ENCODE data around the gene EPAS1.

The EPAS1 gene

GRCh38 chr2:46300406-46300832, 3.2 kb downstream of the EPAS1 start:
- peaks cover 9% of the 10 kb centered on the region; the same call in 1 of the 2 replicates for H3K4me1 ChIP-seq
- H3K4me3 ChIP-seq (ENCODE audit: low read depth, low read length): no peak overlapping the region
- H3K36me3 ChIP-seq: no peaks in the 10 kb centered on the region
- no peak for TF ChIP-seq CTCF (IDR thresholded peaks at IDR 0.05; ENCODE audit: low read depth, low read length)
- peaks cover 59% of the 10 kb centered on the region for H3K27me3 ChIP-seq
- H3K9me3 ChIP-seq: no peaks in the 10 kb centered on the region; the same call in 1 of the 2 replicates
- DNase-seq: no peak

GRCh38 chr2:46302005-46302695, 4.9 kb downstream of the EPAS1 start:
- Histone ChIP-seq H3K4me1 (peaks cover 10% of the 10 kb centered on the region), H3K9me3 (no peaks in the 10 kb centered on the region; the same call in 1 of the 2 replicates), H3K36me3 (no peaks in the 10 kb centered on the region), H3K4me3 (ENCODE audit: low read depth, low read length) (no peak overlapping the region), H3K27me3 (peaks cover 48% of the 10 kb centered on the region)
- TF ChIP-seq CTCF (IDR thresholded peaks at IDR 0.05; ENCODE audit: low read depth, low read length): no peak
- DNase-seq: no peak

- no peak for TF ChIP-seq CTCF (IDR thresholded peaks at IDR 0.05; ENCODE audit: low read depth, low read length)
These were observed 6.0 kb downstream of the EPAS1 start for GRCh38 chr2:46303233-46303632.

GRCh38 chr2:46303822-46304221, 6.6 kb downstream of the EPAS1 start:
- peaks cover 22% of the 10 kb centered on the region for H3K4me1 ChIP-seq

More at GRCh38 chr2:46303233-46303632, 6.0 kb downstream of the EPAS1 start:
- no peaks in the 10 kb centered on the region; the same call in 1 of the 2 replicates for H3K9me3 ChIP-seq
- no peaks in the 10 kb centered on the region for H3K36me3 ChIP-seq
- H3K27me3 ChIP-seq: peaks cover 38% of the 10 kb centered on the region
- H3K4me1 ChIP-seq: peaks cover 17% of the 10 kb centered on the region
- no peak for DNase-seq
- H3K4me3 ChIP-seq (ENCODE audit: low read depth, low read length): no peak overlapping the region

GRCh38 chr2:46304635-46305034, 7.4 kb downstream of the EPAS1 start:
- no peak for DNase-seq
- peaks cover 24% of the 10 kb centered on the region for H3K27me3 ChIP-seq
- no peak for TF ChIP-seq CTCF (IDR thresholded peaks at IDR 0.05; ENCODE audit: low read depth, low read length)
- no peak overlapping the region for H3K4me3 ChIP-seq (ENCODE audit: low read depth, low read length)
- no peaks in the 10 kb centered on the region; the same call in 1 of the 2 replicates for H3K9me3 ChIP-seq
- H3K36me3 ChIP-seq: no peaks in the 10 kb centered on the region
- H3K4me1 ChIP-seq: peaks cover 21% of the 10 kb centered on the region

More at GRCh38 chr2:46303822-46304221, 6.6 kb downstream of the EPAS1 start:
- no peak for TF ChIP-seq CTCF (IDR thresholded peaks at IDR 0.05; ENCODE audit: low read depth, low read length)
- H3K36me3 ChIP-seq: no peaks in the 10 kb centered on the region
- no peaks in the 10 kb centered on the region; the same call in 1 of the 2 replicates for H3K9me3 ChIP-seq
- H3K4me3 ChIP-seq (ENCODE audit: low read depth, low read length): no peak overlapping the region
- H3K27me3 ChIP-seq: peaks cover 32% of the 10 kb centered on the region
- no peak for DNase-seq

GRCh38 chr2:46305187-46305586, 8.0 kb downstream of the EPAS1 start:
- H3K27me3 ChIP-seq: peaks cover 18% of the 10 kb centered on the region
- H3K9me3 ChIP-seq: no peaks in the 10 kb centered on the region; the same call in 1 of the 2 replicates
- peaks cover 17% of the 10 kb centered on the region for H3K4me1 ChIP-seq
- no peak for TF ChIP-seq CTCF (IDR thresholded peaks at IDR 0.05; ENCODE audit: low read depth, low read length)
- H3K36me3 ChIP-seq: no peaks in the 10 kb centered on the region
- no peak for DNase-seq
- H3K4me3 ChIP-seq (ENCODE audit: low read depth, low read length): no peak overlapping the region
